GM19023 (cell line): ENCODE results near the gene ETV1.
"Not testable (repeated sequence)": the region's sequence is repeated elsewhere in the genome, so short reads cannot be mapped to it uniquely, and the experiment has no call there.

Experiments used
- ATAC-seq: cut with Tn5 transposase; IDR thresholded peaks from one replicate; pipeline ENCODE4 v1.9.1; 2021; ENCODE audit warnings: mild to moderate bottlenecking, moderate library complexity; ENCODE audit not compliant: unreplicated experiment

Gene ETV1

DNA sequence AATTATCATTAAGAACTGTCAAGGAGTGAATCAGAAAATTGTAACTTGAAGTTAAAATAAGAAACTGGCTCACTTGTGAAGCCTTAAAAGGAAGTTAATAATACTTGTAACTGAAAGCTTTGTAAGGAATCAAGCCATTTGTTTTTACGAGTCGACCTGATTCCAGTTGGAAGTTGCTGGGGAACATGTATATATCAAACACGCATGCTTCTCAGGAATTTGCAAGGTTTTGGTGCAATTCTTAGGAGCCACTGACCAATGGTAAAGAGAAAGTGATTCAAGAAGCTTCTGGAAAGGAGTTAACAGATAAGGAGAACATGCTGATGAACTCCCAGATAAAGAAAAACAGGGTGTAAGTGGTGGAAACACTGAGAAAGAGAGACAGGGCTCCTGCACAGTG lies 56.4 kb downstream of the ETV1 start:
- ATAC-seq = no peak

DNA sequence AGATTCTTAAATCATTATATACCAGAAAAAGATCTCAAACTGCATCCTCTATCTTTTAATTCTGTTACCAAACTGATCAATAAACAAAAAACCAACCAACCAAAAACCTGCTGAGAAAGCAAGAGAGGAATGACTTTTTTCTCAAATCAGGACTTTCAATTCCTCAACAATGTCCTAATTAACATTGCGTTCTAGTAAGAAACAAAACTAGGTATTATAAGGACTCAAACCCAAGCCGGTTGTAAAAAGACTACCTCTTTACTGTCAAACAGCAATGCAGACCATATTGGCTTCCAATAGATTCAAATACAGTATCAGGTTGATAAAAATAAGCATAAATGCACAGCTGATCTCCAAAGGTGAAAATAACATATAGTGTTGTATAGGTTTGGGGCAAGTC lies 57.3 kb downstream of the ETV1 start:
- no peak for ATAC-seq

DNA sequence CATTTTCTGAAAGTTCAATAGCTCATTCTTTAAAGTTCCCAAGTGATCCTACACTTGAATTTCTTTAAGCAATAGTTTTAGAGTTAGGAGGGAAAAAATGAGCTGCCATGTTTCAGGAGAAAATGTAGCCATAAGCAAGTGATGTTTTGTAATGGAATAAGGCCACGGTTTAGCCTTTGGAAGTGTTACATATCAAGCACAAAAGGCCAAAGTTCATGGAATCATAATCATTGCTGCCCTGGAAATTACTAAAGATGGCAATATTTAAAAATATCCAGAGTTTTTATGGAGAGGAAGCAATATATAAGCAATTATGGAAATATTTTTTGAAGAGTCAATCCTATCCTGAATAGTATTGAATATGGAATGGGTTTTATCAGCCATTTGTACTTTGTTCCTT lies 68.4 kb downstream of the ETV1 start:
- ATAC-seq = no peak

DNA sequence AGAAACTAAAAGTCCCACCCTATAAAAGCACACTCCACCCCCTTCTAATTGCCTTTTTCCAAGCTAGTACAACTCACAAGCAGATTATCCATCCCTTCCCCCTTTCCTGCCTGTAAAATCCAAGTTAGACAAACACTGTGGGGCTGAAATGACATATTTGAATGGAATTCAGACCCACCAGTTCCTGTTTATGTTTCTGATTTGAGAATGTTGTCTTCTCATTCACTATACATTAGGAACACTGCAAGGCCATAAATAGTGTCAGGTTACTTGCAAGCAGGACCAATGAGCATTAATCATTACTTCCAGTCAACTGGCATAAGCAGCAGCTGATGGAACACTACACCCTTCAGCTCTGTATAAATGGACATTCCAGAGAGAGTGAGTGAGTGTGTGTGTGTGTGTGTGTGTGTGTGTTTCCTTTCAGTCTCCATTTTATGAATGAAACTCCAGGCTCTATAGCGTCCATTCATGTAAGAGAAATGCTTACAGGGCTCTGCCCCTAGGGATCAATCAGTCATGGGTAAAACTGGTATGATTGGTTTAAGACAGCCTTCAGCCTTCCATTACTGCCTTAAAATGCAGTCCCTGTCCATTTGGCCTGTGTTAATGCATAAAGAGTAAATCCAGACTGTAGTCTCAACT lies 69.3 kb downstream of the ETV1 start:
- no peak for ATAC-seq

DNA sequence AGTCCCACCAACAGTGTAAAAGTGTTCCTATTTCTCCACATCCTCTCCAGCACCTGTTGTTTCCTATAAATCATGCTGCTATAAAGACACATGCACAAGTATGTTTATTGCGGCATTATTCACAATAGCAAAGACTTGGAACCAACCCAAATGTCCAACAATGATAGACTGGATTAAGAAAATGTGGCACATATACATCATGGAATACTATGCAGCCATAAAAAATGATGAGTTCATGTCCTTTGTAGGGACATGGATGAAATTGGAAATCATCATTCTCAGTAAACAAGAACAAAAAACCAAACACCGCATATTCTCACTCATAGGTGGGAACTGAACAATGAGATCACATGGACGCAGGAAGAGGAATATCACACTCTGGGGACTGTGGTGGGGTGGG lies 71.1 kb downstream of the ETV1 start:
- ATAC-seq = not testable (repeated sequence)

DNA sequence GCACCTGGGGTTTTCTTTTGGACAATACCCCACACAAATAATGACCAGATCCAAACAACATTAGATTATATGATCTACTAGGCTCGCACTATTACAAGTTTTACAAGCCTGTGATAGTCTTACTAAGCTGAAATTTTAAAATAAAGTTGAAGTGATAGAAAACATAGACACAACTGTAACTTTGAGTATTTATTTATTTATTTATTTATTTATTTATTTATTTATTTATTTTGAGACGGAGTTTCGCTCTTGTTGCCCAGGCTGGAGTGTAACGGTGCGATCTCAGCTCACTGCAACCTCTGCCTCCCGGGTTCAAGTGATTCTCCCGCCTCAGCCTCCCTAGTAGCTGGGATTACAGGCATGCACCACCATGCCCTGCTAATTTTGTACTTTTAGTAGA lies 72.4 kb downstream of the ETV1 start:
- ATAC-seq = not testable (repeated sequence)

DNA sequence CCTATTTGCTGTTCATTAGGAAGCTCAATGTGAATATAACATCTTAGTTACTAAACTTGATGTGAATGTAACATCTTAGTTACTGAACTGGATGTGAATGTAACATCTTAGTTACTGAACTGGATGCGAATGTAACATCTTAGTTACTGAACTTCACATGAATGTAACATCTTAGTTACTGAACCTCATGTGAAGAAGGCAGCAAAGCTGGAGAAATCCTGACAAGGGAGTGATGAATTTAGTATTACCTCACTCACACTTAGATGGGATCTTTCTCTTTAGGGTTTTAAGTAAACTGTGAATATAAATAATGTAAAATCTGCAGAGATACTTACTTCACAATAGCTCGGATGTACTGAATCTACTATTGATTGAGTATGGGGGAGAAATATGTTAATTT lies 73.6 kb downstream of the ETV1 start:
- no peak for ATAC-seq

DNA sequence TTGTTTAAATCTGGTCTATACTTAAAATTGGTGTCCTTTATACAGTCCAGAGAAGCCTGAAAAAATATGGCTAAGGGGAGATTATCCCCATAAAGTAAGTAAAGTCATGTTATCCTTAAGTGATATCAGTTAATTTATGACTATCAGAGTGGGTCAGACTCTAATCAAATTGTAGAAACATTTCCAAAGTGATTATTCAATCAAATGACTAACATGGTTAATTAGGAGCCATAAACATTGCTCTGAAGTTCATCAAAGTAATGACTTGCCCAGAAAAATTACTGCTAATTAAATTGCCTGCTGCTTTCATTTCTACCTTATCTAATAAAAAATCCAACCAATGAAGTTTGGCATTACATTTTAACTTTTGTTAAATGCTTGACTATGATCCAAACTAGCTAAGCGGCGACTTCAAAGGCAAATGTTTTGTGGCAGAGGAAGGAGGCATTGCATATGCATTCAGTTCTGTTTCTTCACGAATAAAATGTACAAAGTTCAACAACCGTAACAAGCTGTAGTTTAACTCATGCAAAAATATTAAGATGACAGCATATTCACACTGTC lies 76.7 kb downstream of the ETV1 start:
- no peak for ATAC-seq

DNA sequence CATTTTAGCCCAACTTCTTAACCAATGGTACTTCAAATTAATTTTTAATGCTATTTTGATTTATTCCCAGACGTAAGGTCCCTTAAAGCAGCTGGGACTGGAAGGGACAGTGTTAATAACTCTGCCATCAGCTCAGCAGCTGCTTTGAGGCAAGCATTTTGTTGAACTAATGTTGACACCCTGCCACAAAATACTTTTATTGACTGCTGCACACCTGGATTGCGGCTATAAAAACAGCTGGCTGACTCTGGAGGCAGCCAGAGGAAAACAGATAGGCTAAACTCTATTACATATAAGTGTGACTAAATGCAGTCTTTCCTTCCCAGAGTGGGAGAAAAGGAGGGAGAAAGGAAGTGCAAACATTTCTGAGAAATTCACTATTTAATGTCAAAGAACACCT lies 77.6 kb downstream of the ETV1 start:
- ATAC-seq = no peak

DNA sequence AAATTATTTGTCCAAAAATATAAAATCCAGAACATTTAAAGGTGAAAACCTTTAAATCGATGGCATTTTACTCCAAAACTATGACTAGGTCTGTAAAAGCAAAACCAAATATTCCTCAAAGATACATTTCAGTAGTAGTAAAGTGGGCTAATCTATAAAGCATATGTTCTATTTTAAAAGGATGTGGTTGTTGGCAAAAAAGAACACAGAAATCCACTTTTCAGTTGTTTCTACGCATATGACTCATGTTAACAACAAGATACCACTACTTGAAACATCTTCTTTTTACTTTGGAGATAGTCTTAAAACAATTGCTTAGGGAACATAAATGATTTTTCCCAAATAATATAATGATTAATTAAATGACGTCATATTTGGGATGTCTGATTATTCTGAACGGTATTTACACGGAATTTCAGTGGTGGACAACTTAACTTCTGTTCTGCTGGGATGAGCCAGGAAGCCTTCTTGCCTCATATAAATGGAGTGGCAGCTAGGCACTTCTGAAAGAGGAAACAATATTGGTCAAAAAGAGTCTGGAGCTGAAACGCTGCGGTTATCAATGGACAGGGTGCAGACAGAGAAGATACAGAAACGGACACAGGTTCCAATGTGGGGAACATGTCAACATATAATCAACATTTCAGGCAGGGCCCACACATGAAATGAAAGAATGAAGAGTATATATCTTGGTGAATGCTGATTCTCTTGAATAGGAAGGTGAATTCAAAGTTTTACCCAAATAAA lies 78.5 kb downstream of the ETV1 start:
- ATAC-seq = no peak

DNA sequence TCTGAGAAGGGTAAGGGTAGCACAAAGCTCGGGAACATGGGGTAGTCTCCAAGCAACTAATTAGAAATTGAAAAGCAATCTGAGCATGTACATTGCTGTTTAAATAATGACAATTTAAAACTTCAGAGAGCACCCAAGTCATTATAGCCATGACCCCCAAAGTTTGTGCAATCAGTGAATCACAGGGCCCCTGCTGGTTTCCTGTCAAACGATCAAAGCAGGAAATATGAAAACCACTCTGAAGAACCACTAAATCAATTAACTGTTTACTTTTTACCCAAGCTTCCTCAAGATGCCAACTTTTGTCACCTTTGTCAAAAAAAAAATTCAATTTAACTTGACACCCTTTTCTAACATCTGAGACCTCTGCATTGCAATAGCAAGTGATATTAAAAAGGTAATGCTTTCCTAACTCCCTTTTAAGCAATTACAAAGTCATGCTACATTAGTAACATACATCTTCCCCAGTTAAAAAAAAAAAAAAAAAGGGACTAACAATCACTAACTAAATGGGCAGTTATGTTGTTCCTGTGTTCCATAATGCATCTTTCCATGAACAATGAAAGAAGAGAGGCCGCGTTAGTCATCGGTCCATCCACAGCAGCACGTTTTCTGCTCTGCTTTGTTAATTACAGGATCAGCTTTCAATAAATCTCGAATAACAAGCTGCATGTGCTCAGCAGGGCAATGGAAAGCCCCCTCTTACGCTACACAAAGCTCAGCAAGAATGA lies 80.6 kb downstream of the ETV1 start:
- no peak for ATAC-seq

DNA sequence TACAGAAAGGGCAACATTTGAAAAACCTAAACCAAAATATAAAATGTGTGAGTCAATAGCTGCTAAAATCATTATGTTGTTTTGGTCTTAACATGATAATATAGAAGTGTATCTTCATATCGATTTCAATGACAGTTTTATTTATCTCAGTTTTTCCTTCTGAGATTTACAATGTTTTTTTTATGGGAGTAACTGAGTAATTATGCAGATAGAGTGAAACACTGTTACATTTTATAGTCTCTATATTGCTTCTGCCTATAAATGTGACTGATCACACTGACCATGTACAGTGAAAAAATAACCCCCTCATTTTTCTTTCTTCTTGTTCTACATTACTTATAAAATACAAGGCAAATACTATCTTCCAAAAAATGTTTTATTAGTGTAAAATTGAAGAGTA lies 81.6 kb downstream of the ETV1 start:
- no peak for ATAC-seq

DNA sequence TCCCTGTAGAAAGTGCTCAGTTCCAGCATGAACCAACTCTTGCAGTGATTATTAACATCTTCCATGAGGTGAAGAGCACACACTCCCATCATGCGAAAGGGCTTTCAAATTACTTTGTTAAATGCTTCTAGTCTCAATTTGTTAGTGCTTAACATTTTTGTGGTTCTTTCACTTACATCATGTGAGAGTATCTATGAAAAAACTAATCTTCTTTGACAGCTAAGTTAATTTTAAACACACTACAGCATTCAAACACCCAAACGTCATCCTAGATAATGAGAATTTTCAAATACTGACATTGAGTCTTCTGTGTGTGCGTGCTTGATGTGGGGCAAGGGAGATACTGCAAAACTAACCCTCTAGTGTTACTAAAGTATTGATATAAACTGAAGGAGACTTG lies 84.8 kb downstream of the ETV1 start:
- no peak for ATAC-seq

DNA sequence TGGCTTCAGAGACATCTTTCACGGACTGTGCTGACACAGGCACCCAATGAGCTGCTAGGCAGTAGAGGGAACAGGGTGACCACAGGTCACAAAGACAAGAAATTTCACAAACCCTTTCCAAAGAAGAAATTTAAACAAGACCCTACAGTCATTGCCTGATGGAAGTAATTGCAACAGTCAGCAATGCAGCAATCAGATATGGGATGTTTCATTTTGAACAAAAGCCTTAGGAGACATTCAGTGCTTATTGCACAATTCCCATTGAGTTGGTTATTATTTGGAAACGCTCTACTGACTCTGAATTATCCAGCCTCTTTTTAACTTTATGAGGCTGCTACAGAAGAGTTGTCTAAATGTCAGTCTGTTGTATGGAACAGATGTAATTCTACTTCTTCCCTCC lies 85.5 kb downstream of the ETV1 start:
- ATAC-seq = no peak

DNA sequence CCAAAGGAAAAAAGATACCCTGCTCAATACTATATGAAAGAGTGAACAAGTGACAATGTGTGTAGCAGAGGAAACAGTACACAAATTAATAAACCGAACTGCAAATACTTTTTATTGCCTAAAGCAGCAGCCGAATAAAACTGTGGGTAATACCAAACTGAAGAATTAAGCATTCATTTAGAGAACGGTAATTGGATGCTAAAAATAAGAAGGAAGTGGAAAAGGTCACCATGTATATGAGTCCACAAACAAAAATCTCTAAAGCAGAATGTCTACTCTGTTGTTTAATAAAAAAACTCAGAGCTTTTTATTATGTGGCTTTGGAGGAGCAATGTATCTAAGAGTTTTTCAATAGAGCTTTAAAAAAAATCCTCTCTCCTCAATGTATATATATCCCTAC lies 87.9 kb downstream of the ETV1 start:
- no peak for ATAC-seq

DNA sequence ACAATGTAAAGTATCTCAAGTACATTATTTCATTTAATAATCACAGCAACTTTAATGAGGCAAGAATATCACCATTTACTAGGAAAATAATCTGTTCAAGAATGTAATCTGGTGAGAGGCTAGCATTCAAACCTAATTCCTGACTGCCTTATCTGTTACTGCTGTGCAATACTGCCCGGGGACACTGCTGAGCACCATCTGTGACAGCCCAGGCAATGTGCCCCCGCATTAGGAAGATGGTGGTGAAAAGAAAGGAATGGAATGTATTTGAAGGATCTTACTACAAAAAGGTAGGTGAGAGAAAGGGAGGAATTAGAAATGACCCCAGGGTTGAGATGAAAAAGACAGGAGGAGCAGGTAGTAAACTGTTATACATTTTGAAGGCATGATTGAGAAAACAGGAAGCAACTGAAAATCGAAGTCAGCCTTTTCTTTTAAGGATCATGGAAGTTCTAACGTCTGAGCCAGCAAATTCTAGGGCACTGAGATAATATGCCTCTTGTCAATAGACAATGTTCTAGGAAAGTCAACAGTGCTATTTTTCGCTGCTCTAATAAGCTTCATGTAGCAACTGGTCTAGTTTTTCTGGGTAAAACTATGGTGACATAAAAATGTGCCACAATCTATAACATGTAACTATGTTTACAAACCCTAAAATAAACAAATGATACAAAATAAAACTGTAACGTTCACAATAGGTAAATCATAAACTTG lies 90.4 kb downstream of the ETV1 start:
- ATAC-seq = no peak

DNA sequence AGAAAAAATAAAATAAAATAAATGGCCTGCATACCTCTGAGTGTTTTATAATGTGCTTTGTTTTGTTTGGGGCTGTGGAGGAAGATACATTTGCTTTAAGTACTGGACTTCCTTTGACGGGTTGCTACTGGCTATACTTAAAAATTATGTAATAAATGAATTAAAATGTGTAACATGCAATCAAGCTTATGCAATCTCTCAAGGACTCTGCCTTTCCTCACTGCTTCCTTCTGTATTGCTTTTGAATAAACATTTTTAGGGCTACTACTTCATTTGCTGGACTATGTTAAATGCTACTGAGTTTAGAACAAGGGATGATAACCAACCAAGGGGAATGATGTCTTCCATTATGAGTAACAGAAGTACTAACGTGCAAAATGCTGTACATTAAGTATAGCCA lies 91.6 kb downstream of the ETV1 start:
- no peak for ATAC-seq

DNA sequence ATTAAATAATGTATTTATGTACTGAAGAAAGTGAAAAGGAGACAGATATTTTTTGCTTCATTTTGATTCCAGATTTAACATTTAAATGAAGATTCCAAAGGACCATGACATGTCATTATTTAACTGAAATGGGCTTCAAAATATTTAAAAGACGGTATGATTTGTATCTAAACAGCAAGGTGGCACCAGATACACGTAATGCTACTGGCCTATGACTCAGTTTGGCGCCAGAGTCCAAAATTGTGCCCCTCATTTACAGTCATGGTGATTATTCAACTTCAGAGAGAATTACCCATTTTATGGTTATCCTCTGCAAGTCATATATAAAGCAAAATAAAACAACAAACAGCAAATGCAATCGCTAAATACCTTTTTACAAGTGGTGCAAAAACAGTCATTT lies 94.5 kb downstream of the ETV1 start:
- ATAC-seq = no peak

DNA sequence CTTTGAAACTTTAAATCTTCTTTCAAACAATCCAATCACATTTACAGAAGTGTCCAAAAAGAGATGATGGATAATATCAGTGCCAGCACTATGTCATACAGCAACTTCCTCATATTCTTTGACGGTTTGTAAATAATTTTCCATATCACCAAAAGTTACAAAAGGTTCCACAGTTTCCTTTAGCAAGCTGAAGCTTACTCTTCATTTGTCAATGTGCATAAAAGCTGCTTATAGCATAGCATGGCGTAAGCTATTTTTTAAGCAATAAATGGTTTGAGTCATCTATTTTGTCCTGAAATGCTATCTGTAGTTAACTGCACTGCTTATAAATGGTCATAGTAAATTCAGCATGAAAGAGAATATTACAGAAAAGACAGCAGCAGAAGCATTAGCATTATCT lies 95.1 kb downstream of the ETV1 start:
- ATAC-seq = no peak

DNA sequence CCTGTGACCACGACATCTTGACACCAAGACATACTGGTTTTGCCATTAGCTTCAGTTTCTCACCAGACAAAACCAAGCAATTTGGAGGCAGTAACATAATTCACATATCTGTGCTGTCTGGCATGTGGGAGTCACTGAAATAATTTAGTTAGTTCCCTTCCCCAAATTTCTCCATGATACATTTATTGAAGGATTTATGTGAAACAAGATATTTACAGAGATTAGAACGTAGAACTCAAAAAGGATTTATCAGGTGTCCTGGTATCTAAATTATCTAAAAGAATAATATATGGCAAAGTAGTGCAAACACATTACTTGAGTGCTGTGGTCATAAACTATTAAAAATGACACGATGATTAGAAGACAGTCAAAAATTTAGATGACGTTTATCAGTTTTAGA lies 98.7 kb downstream of the ETV1 start:
- no peak for ATAC-seq

DNA sequence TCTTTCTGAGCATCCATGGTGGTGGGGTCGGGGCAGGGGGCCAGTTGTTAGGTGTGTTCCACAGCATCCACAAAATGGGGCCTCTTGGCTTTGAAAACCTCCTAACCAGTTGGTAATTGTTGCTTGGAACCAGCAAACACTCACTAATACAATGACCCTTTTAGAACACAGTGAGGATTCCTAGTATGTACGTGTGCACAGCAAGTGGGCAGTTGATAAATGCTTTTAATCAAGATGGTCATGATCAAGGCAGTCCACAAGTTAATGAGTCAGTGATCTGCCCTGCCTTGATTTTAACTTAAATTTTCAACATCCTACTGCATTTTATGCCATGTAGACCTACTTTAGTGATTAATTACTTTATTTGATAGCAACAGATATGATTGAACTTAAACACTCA lies 103.1 kb downstream of the ETV1 start:
- no peak for ATAC-seq
